OCI-LY7 (cell line): Measurements from ENCODE around the gene MYH11.

ENCODE experiments used
- CTCF ChIP-seq: fragments of 200-600 bp; sonication (generic); conservative IDR thresholded peaks from 2 replicates; pipeline ENCODE4 v1.5.1; 2014; ENCODE audit warnings: mild to moderate bottlenecking, antibody characterized with exemption, low read length, moderate library complexity, mixed read lengths
- EZH2phosphoT487 ChIP-seq: fragments of 200-600 bp; sonication (generic); IDR thresholded peaks from 2 replicates; pipeline ENCODE4 v1.6.1; 2018; ENCODE audit warnings: low read depth, borderline replicate concordance, mild to moderate bottlenecking, mixed run types, antibody characterized with exemption, low read length, moderate library complexity, mixed read lengths

- TF ChIP-seq CTCF = no peak
- no peak for TF ChIP-seq EZH2phosphoT487
These were observed 42.8 kb upstream of the MYH11 start for GRCh38 chr16:15899538-15900100.
